ENCODE results near the gene HLA-DQB2.

GRCh38 chr6:32763421-32763820 is at the start of gene HLA-DQB2:
- TF ChIP-seq, protein P1, sequence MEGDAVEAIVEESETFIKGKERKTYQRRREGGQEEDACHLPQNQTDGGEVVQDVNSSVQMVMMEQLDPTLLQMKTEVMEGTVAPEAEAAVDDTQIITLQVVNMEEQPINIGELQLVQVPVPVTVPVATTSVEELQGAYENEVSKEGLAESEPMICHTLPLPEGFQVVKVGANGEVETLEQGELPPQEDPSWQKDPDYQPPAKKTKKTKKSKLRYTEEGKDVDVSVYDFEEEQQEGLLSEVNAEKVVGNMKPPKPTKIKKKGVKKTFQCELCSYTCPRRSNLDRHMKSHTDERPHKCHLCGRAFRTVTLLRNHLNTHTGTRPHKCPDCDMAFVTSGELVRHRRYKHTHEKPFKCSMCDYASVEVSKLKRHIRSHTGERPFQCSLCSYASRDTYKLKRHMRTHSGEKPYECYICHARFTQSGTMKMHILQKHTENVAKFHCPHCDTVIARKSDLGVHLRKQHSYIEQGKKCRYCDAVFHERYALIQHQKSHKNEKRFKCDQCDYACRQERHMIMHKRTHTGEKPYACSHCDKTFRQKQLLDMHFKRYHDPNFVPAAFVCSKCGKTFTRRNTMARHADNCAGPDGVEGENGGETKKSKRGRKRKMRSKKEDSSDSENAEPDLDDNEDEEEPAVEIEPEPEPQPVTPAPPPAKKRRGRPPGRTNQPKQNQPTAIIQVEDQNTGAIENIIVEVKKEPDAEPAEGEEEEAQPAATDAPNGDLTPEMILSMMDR (IDR thresholded peaks at IDR 0.05; ENCODE audit: insufficient read depth, low read length, poor library complexity, severe bottlenecking) = no peak
- TF ChIP-seq EZH2phosphoT487 (conservative IDR thresholded peaks at IDR 0.05; ENCODE audit: low read length) = no peak
